Activated CD4-positive, alpha-beta T cell treated with anti-CD3 and anti-CD28 coated beads for 48 hours (primary cell): ENCODE measurements around the gene CHRDL2.

Source experiments
- DNase-seq: peaks from one replicate; pipeline ENCODE4 v3.0.0-alpha.2; 2020

The CHRDL2 gene

GRCh38 chr11:74709175-74709574 lies 22.1 kb downstream of the CHRDL2 start:
- DNase-seq: no peak

GRCh38 chr11:74707602-74708510 lies 23.4 kb downstream of the CHRDL2 start:
- no peak for DNase-seq

- no peak for DNase-seq
Observed at GRCh38 chr11:74707182-74707581, 24.0 kb downstream of the CHRDL2 start.

GRCh38 chr11:74703211-74703610 lies 28.0 kb downstream of the CHRDL2 start:
- no peak for DNase-seq

GRCh38 chr11:74702383-74703007 lies 28.7 kb downstream of the CHRDL2 start:
- DNase-seq: peak; percentile 74

GRCh38 chr11:74701351-74701750 lies 29.9 kb downstream of the CHRDL2 start:
- DNase-seq: peak; percentile 18

- no peak for DNase-seq
Observed at GRCh38 chr11:74699615-74700396, 31.4 kb downstream of the CHRDL2 start.

GRCh38 chr11:74697722-74698121 lies 33.5 kb downstream of the CHRDL2 start:
- no peak for DNase-seq

- DNase-seq: no peak
Observed at GRCh38 chr11:74696939-74697675, 34.1 kb downstream of the CHRDL2 start.

GRCh38 chr11:74696500-74696899 lies 34.7 kb downstream of the CHRDL2 start:
- DNase-seq: no peak

GRCh38 chr11:74695705-74696280 lies 35.4 kb downstream of the CHRDL2 start:
- no peak for DNase-seq

GRCh38 chr11:74694136-74694930 lies 36.9 kb downstream of the CHRDL2 start:
- DNase-seq: no peak

- no peak for DNase-seq
Observed at GRCh38 chr11:74693531-74693930, 37.7 kb downstream of the CHRDL2 start.

- no peak for DNase-seq
Observed at GRCh38 chr11:74691755-74692154, 39.5 kb downstream of the CHRDL2 start.

- no peak for DNase-seq
Observed at GRCh38 chr11:74689666-74690065, 41.6 kb downstream of the CHRDL2 start.

GRCh38 chr11:74687237-74688023 lies 43.8 kb downstream of the CHRDL2 start:
- DNase-seq: no peak

GRCh38 chr11:74686792-74687191 lies 44.4 kb downstream of the CHRDL2 start:
- no peak for DNase-seq

GRCh38 chr11:74685905-74686304 lies 45.3 kb downstream of the CHRDL2 start:
- DNase-seq: no peak

- no peak for DNase-seq
Observed at GRCh38 chr11:74685338-74685737, 45.9 kb downstream of the CHRDL2 start.

- DNase-seq: no peak
Observed at GRCh38 chr11:74684661-74685060, 46.6 kb downstream of the CHRDL2 start.
